ENCODE results near the gene SAMD1. TPM values are rescaled to one million over a fixed set of nuclear protein-coding genes. Genes with fewer than 3 reads are reported as not detected.

Gene SAMD1
- 10 to 100 TPM; 63.2 to 68.6 TPM for total RNA-seq

GRCh38 chr19:14090509-14091080 is at the start of gene SAMD1:
SAMD1 (minus strand) TSS chr19:14090751.

GRCh38 chr19:14136509-14137281 is 46.1 kb upstream of the SAMD1 start, which contains the start of gene ASF1B:
ASF1B (minus strand) TSS chr19:14136589; CDS start chr19:14136456, 133 bp downstream.

GRCh38 chr19:14117668-14118164 is 27.2 kb upstream of the SAMD1 start, which contains the start of gene PRKACA:
PRKACA (minus strand) TSS chr19:14117762; CDS start chr19:14117547, 215 bp downstream.

GRCh38 chr19:14085309-14085995 is 5.1 kb downstream of the SAMD1 start, which contains the start of gene C19orf67:
C19orf67 (minus strand) TSS chr19:14085783; CDS start chr19:14085627, 156 bp downstream.

GRCh38 chr19:14072535-14073260 is 17.9 kb downstream of the SAMD1 start, which contains the start of gene MISP3:
MISP3 (plus strand) TSS chr19:14072786; CDS start chr19:14073310, 524 bp downstream.

GRCh38 chr19:14061751-14062557 is 28.6 kb downstream of the SAMD1 start, which contains the start of gene PALM3:
PALM3 (minus strand) TSS chr19:14062076; CDS start chr19:14061980, 96 bp downstream.

Other genes starting within 250 kb of the SAMD1 start
- gene NANOS3, start 213.6 kb downstream of the SAMD1 start, total RNA-seq, result under 1 TPM in 1 of 2 experiments, not detected in 1; 0.55 TPM
- 1 to 10 TPM; 5.1 to 5.8 TPM for gene BRME1, start 184.6 kb downstream of the SAMD1 start, total RNA-seq
- gene CC2D1A, start 184.6 kb downstream of the SAMD1 start, total RNA-seq, result 10 to 100 TPM; 27.9 to 31.5 TPM
- gene PODNL1, start 152.3 kb downstream of the SAMD1 start, total RNA-seq, result under 1 TPM; 0.50 to 0.70 TPM
- 10 to 100 TPM; 66.7 to 69.5 TPM for gene DCAF15, start 138.2 kb downstream of the SAMD1 start, total RNA-seq
- gene RFX1, start 84.4 kb downstream of the SAMD1 start, total RNA-seq, result 10 to 100 TPM; 15.6 to 16.8 TPM
- not detected for gene RLN3, start 62.6 kb downstream of the SAMD1 start, total RNA-seq
- gene IL27RA, start 59.0 kb downstream of the SAMD1 start, total RNA-seq, result 10 to 100 TPM; 82.9 to 83.3 TPM
- not detected for gene PALM3, start 28.7 kb downstream of the SAMD1 start, total RNA-seq
- gene MISP3, start 18.0 kb downstream of the SAMD1 start, total RNA-seq, result 1 to 10 TPM; 1.6 to 1.8 TPM
- under 1 TPM in 1 of 2 experiments, not detected in 1; 0.23 TPM for gene C19orf67, start 5.0 kb downstream of the SAMD1 start, total RNA-seq
- 10 to 100 TPM; 58.0 to 65.0 TPM for gene PRKACA, start 27.0 kb upstream of the SAMD1 start, total RNA-seq
- 10 to 100 TPM; 80.3 to 82.8 TPM for gene ASF1B, start 45.8 kb upstream of the SAMD1 start, total RNA-seq
- 10 to 100 TPM; 13.6 to 14.7 TPM for gene ADGRL1, start 115.4 kb upstream of the SAMD1 start, total RNA-seq

Measured in activated naive CD4-positive, alpha-beta T cell treated with anti-CD3 and anti-CD28 coated beads, Interleukin-2, amount 10 ng/mL, durations not matched to agents 5 hours and 36 hours (primary cell).